HL-60 (cell line): ENCODE measurements around the gene ZP4.

ENCODE experiments used
- DNase-seq, 2 experiments: peaks; one replicate each; pipeline ENCODE4 v3.0.0-alpha.2; 2010 to 2020; ENCODE audit warnings: low read depth in 1 of 2, low spot score in 1 of 2
- H3K27ac ChIP-seq: fragments of 250-450 bp; sonication (Bioruptor Pico); replicated peaks from 2 replicates; pipeline ENCODE4 v1.5.1; 2020; ENCODE audit warnings: mild to moderate bottlenecking, moderate library complexity
- H3K27me3 ChIP-seq: fragments of 250-450 bp; sonication (Bioruptor Pico); 2 replicates; pipeline ENCODE4 v1.5.1; 2021; ENCODE audit warnings: mild to moderate bottlenecking, moderate library complexity; ENCODE audit not compliant: insufficient read depth, poor library complexity, severe bottlenecking
- H3K4me3 ChIP-seq: replicated peaks from 2 replicates; pipeline ENCODE4 v1.5.1; 2011; ENCODE audit warnings: mild to moderate bottlenecking, control low read depth, low read length; ENCODE audit not compliant: insufficient read depth
- GABPA ChIP-seq: IDR thresholded peaks from 2 replicates; pipeline ENCODE4 v1.6.1; 2012; ENCODE audit warnings: low read depth
- POLR2AphosphoS5 ChIP-seq: IDR thresholded peaks from 2 replicates; pipeline ENCODE4 v1.6.1; 2012; ENCODE audit warnings: low read depth
- SPI1 ChIP-seq: IDR thresholded peaks from 2 replicates; pipeline ENCODE4 v1.6.1; 2012; ENCODE audit warnings: low read depth, mild to moderate bottlenecking, borderline replicate concordance
- TF ChIP-seq, protein P1 (sequence below): IDR thresholded peaks from 2 replicates; pipeline ENCODE4 v1.6.1; 2012; ENCODE audit warnings: low read depth; ENCODE audit not compliant: insufficient replicate concordance
- TF ChIP-seq, protein P2 (sequence below): IDR thresholded peaks from one replicate; pipeline ENCODE4 v1.5.1; 2011; ENCODE audit warnings: low read length, control low read depth, inconsistent platforms; ENCODE audit not compliant: insufficient read depth

The ZP4 gene

GRCh38 chr1:237921306-237921705 is 30.6 kb upstream of the ZP4 start:
- Histone ChIP-seq H3K27ac (no peak overlapping the region), H3K27me3 (no peaks in the 10 kb centered on the region)

GRCh38 chr1:237913345-237913744 is 22.6 kb upstream of the ZP4 start:
- DNase-seq = no peak

More at GRCh38 chr1:237921306-237921705, 30.6 kb upstream of the ZP4 start:
- no peak overlapping the region for H3K4me3 ChIP-seq
- DNase-seq = no peak
- TF ChIP-seq, protein P1, sequence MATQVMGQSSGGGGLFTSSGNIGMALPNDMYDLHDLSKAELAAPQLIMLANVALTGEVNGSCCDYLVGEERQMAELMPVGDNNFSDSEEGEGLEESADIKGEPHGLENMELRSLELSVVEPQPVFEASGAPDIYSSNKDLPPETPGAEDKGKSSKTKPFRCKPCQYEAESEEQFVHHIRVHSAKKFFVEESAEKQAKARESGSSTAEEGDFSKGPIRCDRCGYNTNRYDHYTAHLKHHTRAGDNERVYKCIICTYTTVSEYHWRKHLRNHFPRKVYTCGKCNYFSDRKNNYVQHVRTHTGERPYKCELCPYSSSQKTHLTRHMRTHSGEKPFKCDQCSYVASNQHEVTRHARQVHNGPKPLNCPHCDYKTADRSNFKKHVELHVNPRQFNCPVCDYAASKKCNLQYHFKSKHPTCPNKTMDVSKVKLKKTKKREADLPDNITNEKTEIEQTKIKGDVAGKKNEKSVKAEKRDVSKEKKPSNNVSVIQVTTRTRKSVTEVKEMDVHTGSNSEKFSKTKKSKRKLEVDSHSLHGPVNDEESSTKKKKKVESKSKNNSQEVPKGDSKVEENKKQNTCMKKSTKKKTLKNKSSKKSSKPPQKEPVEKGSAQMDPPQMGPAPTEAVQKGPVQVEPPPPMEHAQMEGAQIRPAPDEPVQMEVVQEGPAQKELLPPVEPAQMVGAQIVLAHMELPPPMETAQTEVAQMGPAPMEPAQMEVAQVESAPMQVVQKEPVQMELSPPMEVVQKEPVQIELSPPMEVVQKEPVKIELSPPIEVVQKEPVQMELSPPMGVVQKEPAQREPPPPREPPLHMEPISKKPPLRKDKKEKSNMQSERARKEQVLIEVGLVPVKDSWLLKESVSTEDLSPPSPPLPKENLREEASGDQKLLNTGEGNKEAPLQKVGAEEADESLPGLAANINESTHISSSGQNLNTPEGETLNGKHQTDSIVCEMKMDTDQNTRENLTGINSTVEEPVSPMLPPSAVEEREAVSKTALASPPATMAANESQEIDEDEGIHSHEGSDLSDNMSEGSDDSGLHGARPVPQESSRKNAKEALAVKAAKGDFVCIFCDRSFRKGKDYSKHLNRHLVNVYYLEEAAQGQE = no peak
- no peak for TF ChIP-seq POLR2AphosphoS5
- TF ChIP-seq, protein P2, sequence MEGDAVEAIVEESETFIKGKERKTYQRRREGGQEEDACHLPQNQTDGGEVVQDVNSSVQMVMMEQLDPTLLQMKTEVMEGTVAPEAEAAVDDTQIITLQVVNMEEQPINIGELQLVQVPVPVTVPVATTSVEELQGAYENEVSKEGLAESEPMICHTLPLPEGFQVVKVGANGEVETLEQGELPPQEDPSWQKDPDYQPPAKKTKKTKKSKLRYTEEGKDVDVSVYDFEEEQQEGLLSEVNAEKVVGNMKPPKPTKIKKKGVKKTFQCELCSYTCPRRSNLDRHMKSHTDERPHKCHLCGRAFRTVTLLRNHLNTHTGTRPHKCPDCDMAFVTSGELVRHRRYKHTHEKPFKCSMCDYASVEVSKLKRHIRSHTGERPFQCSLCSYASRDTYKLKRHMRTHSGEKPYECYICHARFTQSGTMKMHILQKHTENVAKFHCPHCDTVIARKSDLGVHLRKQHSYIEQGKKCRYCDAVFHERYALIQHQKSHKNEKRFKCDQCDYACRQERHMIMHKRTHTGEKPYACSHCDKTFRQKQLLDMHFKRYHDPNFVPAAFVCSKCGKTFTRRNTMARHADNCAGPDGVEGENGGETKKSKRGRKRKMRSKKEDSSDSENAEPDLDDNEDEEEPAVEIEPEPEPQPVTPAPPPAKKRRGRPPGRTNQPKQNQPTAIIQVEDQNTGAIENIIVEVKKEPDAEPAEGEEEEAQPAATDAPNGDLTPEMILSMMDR = no peak
- no peak for TF ChIP-seq SPI1
- TF ChIP-seq GABPA = no peak

GRCh38 chr1:237911911-237912310 is 21.2 kb upstream of the ZP4 start:
- TF ChIP-seq, protein P2 = no peak
- TF ChIP-seq GABPA (no peak), SPI1 (no peak), POLR2AphosphoS5 (no peak)
- TF ChIP-seq, protein P1 = no peak
- Histone ChIP-seq H3K4me3 (no peak overlapping the region), H3K27me3 (no peaks in the 10 kb centered on the region), H3K27ac (no peak overlapping the region)
- DNase-seq = no peak

More at GRCh38 chr1:237913345-237913744, 22.6 kb upstream of the ZP4 start:
- Histone ChIP-seq H3K27ac (no peak overlapping the region), H3K27me3 (no peaks in the 10 kb centered on the region), H3K4me3 (no peak overlapping the region)
- TF ChIP-seq, protein P1 = no peak
- TF ChIP-seq, protein P2 = no peak
- no peak for TF ChIP-seq POLR2AphosphoS5
- no peak for TF ChIP-seq SPI1
- TF ChIP-seq GABPA = no peak
